Activated CD8-positive, alpha-beta T cell treated with anti-CD3 and anti-CD28 coated beads for 36 hours (primary cell): ENCODE data around the gene CCL28. TPM values are rescaled to one million over a fixed set of nuclear protein-coding genes. Genes with fewer than 3 reads are reported as not detected.
A peak's percentile ranks its signal among the peaks of the same experiment; 100 is the strongest.

Source experiments
- ATAC-seq: fragments of 200-7000 bp; cut with Tn5 transposase; one replicate; pipeline ENCODE4 v1.10.0; 2021; ENCODE audit warnings: mild to moderate bottlenecking, moderate library complexity
- CTCF ChIA-PET: fragments of 350-600 bp; sonication (Branson Sonifier 250); formaldehyde crosslinking; loops from one replicate; lab custom pipeline; 2021; ENCODE audit warnings: antibody characterized with exemption; lab: Charles Lee
- POLR2A ChIA-PET: fragments of 350-600 bp; sonication (Branson Sonifier 250); formaldehyde crosslinking; loops from one replicate; lab custom pipeline; 2021; ENCODE audit warnings: antibody characterized with exemption; lab: Charles Lee
- DNase-seq: peaks from one replicate; pipeline ENCODE4 v3.0.0-alpha.2; 2020
- H3K27ac Mint-ChIP-seq: one replicate; pipeline ENCODE4 v1.8.0; 2021; ENCODE audit warnings: mild to moderate bottlenecking, mixed read lengths
- H3K27me3 Mint-ChIP-seq: one replicate; pipeline ENCODE4 v1.8.0; 2021; ENCODE audit warnings: mixed read lengths
- H3K36me3 Mint-ChIP-seq: one replicate; pipeline ENCODE4 v1.8.0; 2021; ENCODE audit warnings: low read depth, mixed read lengths
- H3K4me1 Mint-ChIP-seq: one replicate; pipeline ENCODE4 v1.8.0; 2021; ENCODE audit warnings: low read depth, mixed read lengths
- H3K4me3 Mint-ChIP-seq: one replicate; pipeline ENCODE4 v1.8.0; 2021; ENCODE audit warnings: mild to moderate bottlenecking, moderate library complexity, mixed read lengths
- H3K9me3 Mint-ChIP-seq: one replicate; pipeline ENCODE4 v1.8.0; 2021; ENCODE audit warnings: mixed read lengths
- intact Hi-C: fragments of 100-400 bp; cut with micrococcal nuclease; formaldehyde crosslinking; loops from one replicate; pipeline ENCODE4 v1.10.0; 2022
- total RNA-seq, 2 experiments: library from RNA; stranded (reverse); gene quantifications; one replicate each; pipeline ENCODE4 v1.2.3, GENCODE V29; 2021
- TF ChIP-seq, protein P1 (sequence below): fragments of 200-600 bp; IDR thresholded peaks from one replicate; pipeline ENCODE4 v1.8.0; 2022; ENCODE audit warnings: antibody characterized with exemption, mild to moderate bottlenecking

Gene CCL28
- total RNA-seq, 2 experiments from 2014 or later = 12.4 to 15.0 TPM

DNA sequence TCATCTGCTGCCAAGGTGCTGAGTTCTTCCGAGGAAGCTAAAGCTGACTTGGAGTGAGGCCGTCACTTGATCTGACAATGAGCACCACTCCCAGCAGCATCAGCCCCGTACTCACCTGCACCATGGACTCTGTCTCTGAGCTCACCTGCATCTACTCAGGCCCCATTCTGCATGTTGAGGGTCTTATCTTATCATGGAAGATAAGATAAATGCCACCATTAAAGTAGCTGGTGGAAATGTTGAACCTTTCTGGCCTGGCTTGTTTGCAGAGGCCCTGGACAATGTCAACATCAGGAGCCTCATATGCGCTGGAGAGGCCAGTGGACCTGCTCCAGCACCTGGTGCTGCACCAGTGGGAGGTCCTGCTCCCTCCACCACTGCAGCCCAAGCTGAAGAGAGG is 64.0 kb downstream of the CCL28 start:
- no peak overlapping the region for H3K4me3 Mint-ChIP-seq
- CTCF ChIA-PET = no interaction called here

DNA sequence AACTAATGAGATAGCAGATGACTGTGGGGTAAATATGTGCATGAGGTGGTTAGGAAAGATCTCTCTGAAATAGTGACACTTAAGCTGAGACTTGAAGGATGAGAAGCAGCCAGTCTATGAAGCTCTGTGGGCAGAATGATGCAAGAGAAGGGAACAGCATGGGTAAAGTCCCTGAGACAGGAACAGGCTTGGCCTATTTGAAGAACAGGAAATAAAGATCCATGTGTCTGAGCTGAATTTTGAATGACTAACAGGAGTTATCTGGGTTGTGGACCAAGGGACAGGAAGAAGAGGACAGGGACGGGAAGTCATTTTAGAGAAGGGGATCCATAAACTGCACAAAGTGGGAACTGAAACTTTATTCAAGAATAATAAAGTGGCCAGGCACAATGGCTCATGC is 73.3 kb downstream of the CCL28 start:
- peaks cover 30% of the 10 kb centered on the region for H3K9me3 Mint-ChIP-seq
- H3K4me1 Mint-ChIP-seq = peaks cover 11% of the 10 kb centered on the region
- DNase-seq = peak; percentile 21
- H3K4me3 Mint-ChIP-seq = no peak overlapping the region
- H3K27me3 Mint-ChIP-seq = peaks cover 17% of the 10 kb centered on the region
- H3K27ac Mint-ChIP-seq = peak overlapping the region; percentile 10
- intact Hi-C loops = no loop called here
- H3K36me3 Mint-ChIP-seq = peaks cover 15% of the 10 kb centered on the region
- ATAC-seq = peak; percentile 43
- TF ChIP-seq, protein P1, sequence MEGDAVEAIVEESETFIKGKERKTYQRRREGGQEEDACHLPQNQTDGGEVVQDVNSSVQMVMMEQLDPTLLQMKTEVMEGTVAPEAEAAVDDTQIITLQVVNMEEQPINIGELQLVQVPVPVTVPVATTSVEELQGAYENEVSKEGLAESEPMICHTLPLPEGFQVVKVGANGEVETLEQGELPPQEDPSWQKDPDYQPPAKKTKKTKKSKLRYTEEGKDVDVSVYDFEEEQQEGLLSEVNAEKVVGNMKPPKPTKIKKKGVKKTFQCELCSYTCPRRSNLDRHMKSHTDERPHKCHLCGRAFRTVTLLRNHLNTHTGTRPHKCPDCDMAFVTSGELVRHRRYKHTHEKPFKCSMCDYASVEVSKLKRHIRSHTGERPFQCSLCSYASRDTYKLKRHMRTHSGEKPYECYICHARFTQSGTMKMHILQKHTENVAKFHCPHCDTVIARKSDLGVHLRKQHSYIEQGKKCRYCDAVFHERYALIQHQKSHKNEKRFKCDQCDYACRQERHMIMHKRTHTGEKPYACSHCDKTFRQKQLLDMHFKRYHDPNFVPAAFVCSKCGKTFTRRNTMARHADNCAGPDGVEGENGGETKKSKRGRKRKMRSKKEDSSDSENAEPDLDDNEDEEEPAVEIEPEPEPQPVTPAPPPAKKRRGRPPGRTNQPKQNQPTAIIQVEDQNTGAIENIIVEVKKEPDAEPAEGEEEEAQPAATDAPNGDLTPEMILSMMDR = no peak
- CTCF ChIA-PET = interaction anchor here (0.7 to 1.6 kb wide), 8 partner anchors 13 to 319 kb away, joined by 3 to 5 read pairs (median 3); partner anchors contain the start of gene HMGCS1
- POLR2A ChIA-PET = interaction anchor here (0.9 to 2.6 kb wide), 2 partner anchors 13 to 25 kb away, joined by 3 to 11 read pairs; partner anchors contain the start of gene HMGCS1

More for the DNA sequence above, 64.0 kb downstream of the CCL28 start:
- H3K9me3 Mint-ChIP-seq = peaks cover 3% of the 10 kb centered on the region
- H3K4me1 Mint-ChIP-seq = no peaks in the 10 kb centered on the region
- POLR2A ChIA-PET = interaction anchor here (1.7 kb wide), 1 partner anchor 11 kb away, joined by 3 read pairs; no protein-coding TSS in a partner anchor
- DNase-seq = no peak
- peaks cover 8% of the 10 kb centered on the region for H3K27me3 Mint-ChIP-seq
- H3K27ac Mint-ChIP-seq = no peak overlapping the region
- TF ChIP-seq, protein P1 = no peak
- no peak for ATAC-seq
- intact Hi-C loops = no loop called here
- no peaks in the 10 kb centered on the region for H3K36me3 Mint-ChIP-seq

DNA sequence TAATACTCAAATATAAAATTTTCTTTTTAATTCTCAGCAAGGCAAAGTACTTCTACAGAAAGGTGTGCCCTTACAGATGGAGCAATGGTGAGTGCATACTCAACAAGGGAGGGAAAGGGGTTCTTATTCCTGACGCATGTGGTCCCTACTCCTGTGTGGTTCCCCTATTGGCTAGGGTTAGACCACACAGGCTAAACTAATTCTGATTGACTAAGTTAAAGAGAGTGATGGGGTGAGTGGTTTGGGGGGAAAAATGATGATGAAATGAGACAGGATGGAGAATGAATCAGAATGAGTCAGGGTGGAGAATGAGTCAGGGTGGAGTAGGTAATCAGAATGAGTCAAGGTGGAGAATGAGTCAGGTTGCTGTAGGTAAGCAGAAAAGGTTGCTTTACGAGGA is 76.0 kb downstream of the CCL28 start:
- Mint-ChIP-seq H3K36me3 (peaks cover 15% of the 10 kb centered on the region), H3K9me3 (peaks cover 36% of the 10 kb centered on the region), H3K27me3 (peaks cover 24% of the 10 kb centered on the region), H3K27ac (peak overlapping the region; percentile 17), H3K4me1 (peaks cover 11% of the 10 kb centered on the region), H3K4me3 (no peak overlapping the region)
- ChIA-PET CTCF (no interaction called here), POLR2A (interaction anchor here (1.0 kb wide), 1 partner anchor 23 kb away, joined by 3 read pairs; the partner anchor contains the start of gene HMGCS1)
- ATAC-seq (peak; percentile 89), DNase-seq (peak; percentile 48)
- TF ChIP-seq, protein P1 = no peak
- intact Hi-C loops = no loop called here

DNA sequence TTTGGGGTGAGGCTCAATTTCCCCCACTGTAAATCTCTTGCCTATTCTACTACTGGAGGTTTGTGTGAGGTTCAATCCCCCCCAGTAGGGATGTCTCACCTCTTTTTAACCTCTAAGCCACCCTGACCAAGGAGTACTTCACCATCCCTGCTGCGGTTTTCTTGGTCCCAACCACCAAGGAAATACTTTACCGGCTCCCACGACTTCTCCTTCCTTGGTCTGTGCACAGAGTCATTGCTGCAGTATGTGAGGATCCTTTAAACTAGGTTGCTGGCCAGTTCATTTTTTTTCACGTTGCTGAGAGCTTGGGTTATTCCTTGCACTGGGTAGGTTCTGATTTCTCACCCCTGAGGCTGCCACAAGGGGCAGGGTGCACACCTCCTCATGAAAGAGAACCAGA is 76.5 kb downstream of the CCL28 start:
- Mint-ChIP-seq H3K4me3 (no peak overlapping the region), H3K27ac (peak overlapping the region; percentile 17), H3K4me1 (peaks cover 11% of the 10 kb centered on the region), H3K9me3 (peaks cover 36% of the 10 kb centered on the region), H3K36me3 (peaks cover 15% of the 10 kb centered on the region), H3K27me3 (peaks cover 24% of the 10 kb centered on the region)
- TF ChIP-seq, protein P1 = no peak
- intact Hi-C loops = no loop called here
- ChIA-PET POLR2A (interaction anchor here (1.0 kb wide), 1 partner anchor 22 kb away, joined by 3 read pairs; the partner anchor contains the start of gene HMGCS1), CTCF (no interaction called here)
- DNase-seq (no peak), ATAC-seq (no peak)

DNA sequence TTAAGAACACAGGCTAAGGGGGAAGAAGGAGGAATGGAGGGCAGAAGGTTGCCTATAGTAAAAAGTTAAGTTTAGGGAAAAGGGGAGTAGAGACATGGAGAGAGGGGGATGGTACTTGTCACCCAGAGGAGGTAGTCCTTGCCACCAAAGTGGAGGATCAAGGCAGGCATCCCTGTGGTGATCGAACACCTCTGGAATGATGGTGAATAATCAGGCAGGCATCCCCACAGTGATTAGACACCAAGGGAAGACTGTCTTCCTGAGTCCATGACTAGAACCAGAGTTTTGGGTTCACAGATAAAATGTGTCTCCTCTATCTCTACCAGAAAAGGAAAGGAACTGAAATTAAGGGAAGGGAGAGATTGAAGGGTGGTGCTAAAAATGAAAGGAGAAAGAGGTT is 79.8 kb downstream of the CCL28 start:
- intact Hi-C loops = no loop called here
- POLR2A ChIA-PET = no interaction called here
- TF ChIP-seq, protein P1 = no peak
- no peak for DNase-seq
- ATAC-seq = no peak
- Mint-ChIP-seq H3K27me3 (peaks cover 18% of the 10 kb centered on the region), H3K27ac (no peak overlapping the region), H3K9me3 (peaks cover 27% of the 10 kb centered on the region), H3K4me1 (peaks cover 6% of the 10 kb centered on the region), H3K4me3 (no peak overlapping the region), H3K36me3 (peaks cover 9% of the 10 kb centered on the region)
- CTCF ChIA-PET = no interaction called here

Other genes with a start within 250 kb of the CCL28 start
- gene NIM1K, start 220.2 kb downstream of the CCL28 start, total RNA-seq = 1 to 10 TPM; 2.1 to 3.2 TPM
- gene HMGCS1, start 99.0 kb downstream of the CCL28 start, total RNA-seq = 10 to 100 TPM; 63.6 to 65.7 TPM
- gene TMEM267, start 71.5 kb upstream of the CCL28 start, total RNA-seq = 10 to 100 TPM; 14.4 to 20.0 TPM
- gene C5orf34, start 102.8 kb upstream of the CCL28 start, total RNA-seq = 10 to 100 TPM in 1 of 2 experiments, 1 to 10 TPM in 1; 9.1 to 10.5 TPM
- gene PAIP1, start 144.7 kb upstream of the CCL28 start, total RNA-seq = 10 to 100 TPM; 43.6 to 44.6 TPM
- gene NNT, start 190.8 kb upstream of the CCL28 start, total RNA-seq = 10 to 100 TPM; 72.0 to 78.4 TPM